Activated CD8-positive, alpha-beta memory T cell treated with anti-CD3 and anti-CD28 coated beads for 1 hour (primary cell): ENCODE measurements around the gene PYGM.

Source experiments
- DNase-seq, 2 donors: peaks; one replicate each; pipeline ENCODE4 v3.0.0-alpha.2; 2020; ENCODE audit warnings: low read depth in 1 of 2; ENCODE audit errors: extremely low read depth in 1 of 2

PYGM gene

DNA sequence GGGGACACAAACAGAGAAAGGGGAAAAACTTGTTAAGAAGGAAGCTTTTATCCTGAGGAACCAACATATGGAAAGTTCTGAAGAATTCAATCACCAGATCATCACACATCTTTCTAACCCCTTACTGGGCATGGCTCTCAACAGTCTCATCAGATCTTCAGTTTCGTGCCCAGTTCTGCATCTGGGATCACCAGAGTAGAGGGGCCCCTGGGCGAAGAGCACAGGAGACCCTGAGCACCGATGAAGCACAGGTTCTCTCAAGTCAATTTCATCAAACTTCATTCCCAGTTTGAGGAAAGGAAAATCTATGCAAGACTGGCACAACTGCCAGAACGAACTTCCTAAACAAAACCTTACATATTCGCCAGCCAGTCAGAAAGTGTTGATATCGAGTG, 8.5 kb upstream of the PYGM start:
- no peak for DNase-seq

DNA sequence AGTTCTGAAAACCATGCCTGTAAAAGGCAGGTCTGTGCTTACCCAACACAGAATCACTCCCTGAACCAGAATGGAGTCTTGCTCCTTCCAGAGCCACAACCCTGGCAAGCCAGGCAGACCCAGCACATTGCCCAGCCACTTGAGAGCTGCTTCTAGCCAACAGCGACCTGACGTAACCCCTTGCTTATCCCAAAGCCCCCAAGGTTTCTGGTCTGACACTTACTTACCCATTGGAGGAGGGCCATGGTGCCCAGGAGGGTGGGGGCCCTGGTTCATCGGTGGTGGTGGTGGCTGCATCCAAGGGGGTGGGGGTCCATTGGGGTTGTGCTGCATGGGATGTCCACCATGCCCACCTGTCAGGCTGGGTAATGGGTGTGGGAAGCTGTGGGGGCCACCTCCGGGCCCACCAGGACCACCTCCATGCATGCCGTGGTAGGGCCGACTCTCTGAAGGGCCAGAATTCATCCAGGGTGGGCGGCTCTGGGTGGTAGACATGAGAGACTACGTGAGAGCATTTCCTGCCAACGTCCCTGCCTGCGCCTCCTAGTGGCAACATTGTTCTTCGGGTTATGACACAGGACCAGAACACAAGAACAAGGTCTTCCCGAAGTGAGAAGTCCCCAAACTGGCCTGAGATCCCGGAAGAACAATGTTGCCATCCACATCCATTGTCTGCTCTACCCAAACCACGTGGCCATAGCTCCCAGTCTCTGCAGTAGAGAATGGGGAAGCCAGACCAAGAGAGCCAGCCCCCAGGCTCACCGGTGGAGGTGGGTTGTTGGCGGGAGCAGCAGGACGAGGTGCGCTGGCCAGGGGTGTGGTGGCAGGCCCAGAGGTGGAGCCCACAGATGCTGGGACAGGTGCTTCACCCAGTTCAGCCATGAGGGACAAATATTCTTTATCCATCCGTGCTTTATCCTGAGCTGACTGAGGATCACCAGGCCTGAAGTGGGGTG, 7.8 kb upstream of the PYGM start:
- DNase-seq = peak in 1 of 2 donors; percentile 77

DNA sequence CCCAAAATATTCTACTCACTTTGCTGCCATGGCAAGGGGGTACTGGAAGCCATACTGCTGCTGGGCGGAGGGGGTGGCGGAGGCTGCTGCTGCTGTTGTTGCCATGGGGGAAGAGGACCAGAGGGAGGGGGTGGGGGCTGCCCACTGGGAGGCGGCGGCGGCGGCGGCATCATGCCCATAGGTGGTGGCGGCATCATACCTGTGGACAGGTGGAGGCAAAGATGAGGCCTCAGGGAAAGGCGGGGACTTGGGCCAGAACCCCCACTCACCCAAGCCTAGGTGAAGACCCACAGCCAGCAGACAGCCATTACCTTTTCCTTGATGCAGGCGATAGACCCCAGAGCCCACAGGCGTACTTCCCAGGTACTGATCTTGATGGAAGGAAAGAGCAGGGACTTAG, 7.1 kb upstream of the PYGM start:
- no peak for DNase-seq

DNA sequence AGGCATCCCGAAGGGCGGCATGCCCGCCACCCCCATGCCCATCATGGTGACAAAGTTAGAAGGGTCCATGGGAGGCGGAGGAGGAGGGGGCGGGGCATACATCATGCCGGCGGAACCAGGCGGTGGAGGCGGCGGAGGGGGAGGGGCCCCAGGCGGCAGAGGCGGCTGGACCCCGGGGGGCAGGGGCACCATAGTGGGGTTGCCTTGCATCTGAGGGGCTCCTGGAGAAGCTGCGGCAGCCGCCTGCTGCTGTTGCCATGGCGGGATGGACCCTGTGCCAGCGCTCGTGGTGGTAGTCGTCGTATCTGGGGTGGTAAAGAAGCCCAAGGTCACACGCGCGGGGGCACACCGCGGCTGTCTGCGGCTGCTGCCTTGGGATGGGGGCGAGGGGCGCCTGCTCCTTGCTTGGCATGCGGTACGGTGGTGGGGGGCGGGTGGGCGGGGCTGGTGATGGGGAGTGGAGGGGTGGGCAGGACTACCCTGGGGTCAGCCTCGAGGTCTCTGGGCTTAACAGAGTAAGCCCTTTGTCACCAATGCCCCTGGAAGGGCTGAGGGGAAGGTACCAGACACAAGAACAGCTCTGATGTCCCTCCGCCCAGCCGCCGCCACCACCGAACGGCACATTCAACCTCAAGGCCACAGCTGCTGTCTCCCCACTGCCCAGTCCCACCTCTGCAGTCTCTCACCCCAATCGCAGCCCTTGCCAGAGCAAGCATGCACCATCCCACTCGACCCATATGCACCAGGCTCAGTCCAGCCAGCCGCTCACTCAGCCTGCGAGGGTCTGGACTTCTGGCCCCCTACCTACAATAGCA, 6.3 kb upstream of the PYGM start:
- no peak for DNase-seq

DNA sequence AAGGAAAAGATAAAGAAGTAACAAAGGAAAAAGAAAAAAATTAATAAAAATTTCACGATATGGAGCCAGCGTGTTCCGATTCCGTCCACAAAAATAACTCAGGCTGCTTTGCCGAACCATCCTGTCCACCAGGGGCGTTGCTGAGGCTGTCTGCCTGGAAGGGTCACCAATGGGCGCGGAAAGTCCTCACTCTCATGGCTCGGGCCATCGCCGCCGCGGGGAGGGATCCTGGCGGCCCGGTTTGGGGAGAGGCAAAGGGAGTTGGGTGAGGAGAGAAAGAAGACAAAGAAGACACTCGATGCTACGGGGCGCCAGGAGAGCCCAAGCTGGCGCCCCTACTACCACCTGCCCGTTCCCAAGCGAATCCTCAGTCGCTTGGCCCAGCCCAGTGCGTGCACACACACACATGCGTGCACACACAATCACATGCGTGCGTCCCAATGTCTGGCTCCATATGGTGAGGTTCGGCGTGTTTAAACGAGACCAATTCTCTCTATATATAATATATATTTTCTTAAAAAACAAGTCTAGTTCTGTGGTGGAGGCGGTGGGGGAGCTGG, 5.6 kb upstream of the PYGM start:
- DNase-seq = no peak

DNA sequence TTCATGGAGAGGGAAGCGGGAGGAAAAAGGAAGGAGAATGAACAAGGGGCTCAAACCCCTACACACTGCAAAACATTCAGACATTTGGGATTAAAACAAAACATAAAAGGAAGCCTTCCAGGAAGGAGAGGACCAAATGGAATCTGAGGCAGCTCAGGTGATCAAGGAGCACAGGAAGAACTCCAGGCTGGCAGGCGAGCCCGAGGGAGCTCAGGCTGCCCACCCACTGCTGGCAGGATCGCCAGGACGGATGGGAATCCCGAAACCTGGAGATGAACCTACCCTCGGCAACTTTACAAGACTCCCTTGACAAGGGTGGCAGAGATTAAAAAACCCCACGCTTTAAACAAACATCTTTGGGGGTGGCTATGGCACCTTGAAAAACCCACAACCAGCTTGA, 5.0 kb upstream of the PYGM start:
- no peak for DNase-seq

DNA sequence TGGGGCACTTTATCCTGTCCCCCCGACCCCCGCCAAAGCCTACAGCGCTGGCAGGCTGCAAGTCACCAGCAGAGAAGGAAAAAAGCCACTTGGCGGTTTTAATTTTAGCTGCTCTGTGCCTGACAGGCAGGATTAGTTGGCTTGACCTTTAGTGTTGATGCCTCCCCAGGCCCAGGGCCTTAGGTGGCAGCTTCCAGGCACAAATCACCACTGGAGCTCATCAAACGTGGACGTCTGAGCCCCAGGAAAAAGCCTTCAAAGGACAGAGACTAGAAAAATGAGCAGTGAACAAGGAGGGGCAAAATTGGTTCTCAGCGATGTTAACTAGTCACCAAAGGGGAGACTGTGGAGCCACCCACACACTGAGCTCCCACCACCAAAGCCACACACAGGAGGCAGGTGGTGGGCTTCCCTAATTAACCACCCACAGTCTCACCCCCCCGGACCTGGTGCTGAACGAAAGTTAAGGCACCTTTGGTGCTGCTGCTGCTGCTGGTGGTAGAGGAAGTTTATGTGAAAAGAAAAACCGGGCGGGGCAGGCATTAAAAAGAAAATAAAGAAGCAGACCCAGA, 4.4 kb upstream of the PYGM start:
- DNase-seq = no peak

DNA sequence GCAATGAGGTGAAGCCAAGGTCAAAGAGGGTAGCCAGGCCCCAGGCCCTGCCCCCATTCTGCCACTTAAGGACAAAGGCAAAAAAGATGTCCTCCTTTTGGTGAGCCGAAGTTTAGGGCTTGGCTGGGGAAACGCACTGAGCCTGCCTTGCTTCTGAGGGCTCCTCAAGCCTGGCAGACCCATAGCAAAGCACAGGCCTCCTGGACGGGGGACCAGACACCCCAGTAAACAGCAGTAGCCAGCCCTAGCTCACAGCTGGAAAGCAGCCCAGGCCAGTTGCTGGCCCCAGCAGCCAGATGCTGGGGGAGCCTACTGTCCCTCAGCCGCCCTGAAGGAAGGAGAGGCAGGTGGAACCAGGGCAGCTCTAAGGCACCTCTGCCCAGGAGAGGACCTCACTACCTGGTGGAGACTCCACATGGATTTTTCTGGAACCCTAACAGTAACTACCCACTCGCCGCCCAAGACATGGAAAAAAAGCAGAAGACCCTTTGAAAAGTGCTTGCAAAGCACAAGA, 3.8 kb upstream of the PYGM start:
- DNase-seq = no peak

DNA sequence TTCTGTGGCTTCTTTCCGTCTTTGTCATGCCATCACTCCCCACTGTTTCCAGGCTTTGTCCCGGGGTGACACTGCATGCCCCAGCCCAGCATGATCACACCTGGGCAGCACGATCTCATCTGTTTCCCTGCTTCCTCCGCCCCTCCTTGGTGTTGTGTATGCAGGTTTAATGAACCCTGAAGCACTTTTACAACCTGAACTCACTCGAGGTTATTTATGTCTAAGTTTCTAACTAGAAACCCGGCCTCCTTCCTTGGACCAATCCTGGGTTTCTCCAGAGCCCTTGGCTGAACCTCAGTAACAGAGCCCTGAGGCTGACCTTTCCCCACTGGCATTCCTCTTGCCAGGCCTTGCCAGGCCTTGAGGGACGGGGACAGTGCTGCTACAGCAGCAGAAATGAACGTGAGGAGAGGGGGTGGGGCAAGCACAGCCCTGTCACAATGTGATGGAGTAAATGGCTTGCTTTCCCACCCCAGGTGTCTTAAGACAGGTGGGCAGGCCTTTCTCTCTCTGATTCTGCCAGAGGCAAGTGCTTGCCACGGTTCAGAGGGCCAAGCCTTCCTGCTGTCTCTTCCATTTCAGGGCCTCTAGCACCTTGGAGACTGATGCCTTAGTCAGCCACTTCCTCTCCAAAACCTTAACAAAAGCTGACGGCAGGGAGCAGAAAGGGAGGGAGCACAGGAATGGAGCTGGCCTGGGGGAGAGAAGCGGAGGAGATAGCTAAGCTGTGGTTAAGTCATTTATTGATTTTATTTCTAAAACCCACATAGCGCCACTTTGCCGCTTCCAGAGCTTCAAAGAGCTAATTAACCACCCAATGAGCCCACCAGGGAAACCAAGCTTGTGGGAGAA, 3.1 kb upstream of the PYGM start:
- DNase-seq = no peak

DNA sequence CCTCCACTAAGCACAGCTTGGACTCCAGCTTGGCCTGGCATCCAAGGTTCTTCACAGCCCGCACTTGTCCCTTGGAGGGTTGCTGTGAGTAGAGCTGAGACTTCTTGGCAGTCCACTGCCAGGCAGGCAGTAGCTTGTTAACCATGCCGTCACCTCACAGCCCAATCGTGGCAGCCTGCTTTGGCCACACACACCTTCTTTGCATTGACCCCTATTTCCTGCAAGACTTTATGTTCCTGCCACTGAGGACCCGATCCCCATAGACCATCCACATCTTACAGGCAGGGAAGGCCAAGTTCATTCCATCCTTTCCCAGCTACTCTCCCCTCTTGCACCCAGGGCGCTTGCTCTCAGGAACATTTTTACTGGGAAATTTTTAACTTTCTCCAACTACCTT, 2.5 kb upstream of the PYGM start:
- DNase-seq = no peak

DNA sequence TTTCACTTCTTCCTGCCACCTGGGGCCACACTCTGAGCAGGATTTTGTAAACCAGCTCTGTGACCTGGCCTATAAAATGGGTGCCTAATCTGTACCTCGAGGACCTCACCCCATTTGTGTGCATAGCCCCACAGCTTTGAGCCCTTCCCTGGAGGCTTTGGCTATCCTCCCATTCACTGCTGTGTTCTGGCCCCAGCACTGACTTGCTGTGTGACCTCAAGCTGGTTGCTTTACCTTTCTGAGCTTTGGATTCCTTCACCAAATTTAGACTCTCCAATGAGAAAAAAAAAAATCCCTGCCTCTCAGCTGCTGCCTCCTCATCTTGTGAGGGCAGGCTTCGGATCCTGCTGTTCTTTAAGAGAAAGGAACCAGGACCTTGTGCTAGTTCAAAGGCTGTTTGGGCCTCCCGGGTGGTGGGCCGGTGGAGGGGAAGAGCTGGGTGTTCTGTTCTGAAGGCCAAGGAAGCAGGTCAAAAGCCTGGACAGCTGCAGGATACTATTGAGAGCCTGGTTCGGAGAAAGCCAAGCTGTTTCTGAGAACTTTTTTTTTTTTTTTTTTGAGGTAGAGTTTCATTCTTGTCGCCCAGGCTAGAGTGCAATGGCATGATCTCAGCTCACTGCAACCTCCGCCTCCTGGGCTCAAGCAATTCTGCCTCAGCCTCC, 1.1 kb upstream of the PYGM start:
- no peak for DNase-seq

DNA sequence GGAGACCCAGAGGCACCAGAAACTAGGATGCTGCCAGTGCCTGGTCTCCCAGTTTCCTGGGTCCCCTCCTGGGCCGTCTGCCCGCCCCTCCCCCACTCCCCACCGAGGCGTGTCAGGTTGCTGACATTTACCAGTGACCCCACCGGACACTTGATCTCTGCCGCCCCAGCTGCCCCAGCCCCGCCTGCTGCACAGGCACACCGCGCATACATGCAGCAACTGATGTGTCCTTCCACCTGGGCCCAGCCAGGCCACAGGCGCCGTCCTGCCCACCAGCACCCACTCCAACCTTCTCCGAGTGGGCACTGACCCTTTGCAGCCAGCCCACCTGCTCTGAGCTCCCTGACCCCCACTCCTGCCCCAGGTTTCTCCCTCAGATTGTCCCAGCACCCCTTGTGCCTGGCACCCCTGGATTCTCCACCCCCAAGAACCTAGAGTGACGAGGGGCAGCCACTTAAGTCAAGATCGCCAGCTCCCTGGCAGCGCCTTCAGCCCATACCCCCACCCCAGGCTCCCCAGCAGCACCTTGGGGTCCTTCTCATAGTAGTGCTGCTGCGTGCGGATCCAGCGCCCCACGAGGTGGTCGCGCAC, 548 bp downstream of the PYGM start:
- DNase-seq = no peak

DNA sequence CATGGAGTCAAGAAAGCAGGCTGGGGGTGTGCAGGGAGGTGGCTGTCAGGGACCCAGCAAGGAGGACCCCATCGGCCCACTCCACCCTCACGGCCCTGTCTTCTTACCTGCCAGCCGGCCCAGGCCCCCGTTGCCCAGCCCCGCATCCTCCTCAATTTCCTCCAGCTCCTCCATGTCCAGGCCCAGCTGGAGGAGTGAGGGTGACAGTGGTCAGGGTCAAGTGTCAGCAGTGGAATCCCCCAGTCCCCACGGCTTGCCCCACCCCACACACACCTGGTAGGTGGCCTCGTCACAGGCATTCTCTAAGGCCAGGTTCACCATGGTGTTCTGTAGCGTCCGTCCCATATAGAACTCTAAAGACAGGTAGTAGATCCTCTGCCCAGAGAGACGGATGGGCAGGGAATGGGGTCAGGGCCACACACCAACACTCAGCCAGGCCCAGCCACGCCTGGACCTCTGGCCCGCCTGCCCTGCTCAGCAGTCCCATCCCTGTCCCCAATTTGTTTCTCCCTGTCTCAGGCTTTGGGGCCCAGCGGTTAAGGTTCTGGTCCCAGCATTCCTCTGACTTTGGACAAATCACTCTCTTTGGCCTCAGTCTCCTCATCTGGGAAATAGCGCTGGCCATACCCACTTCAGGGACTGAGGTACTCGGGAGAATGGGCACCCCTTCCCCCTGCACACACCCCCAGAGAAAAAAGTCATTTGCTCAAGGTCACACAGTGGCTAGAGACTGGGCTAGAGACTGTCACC, 1.3 kb downstream of the PYGM start:
- no peak for DNase-seq

DNA sequence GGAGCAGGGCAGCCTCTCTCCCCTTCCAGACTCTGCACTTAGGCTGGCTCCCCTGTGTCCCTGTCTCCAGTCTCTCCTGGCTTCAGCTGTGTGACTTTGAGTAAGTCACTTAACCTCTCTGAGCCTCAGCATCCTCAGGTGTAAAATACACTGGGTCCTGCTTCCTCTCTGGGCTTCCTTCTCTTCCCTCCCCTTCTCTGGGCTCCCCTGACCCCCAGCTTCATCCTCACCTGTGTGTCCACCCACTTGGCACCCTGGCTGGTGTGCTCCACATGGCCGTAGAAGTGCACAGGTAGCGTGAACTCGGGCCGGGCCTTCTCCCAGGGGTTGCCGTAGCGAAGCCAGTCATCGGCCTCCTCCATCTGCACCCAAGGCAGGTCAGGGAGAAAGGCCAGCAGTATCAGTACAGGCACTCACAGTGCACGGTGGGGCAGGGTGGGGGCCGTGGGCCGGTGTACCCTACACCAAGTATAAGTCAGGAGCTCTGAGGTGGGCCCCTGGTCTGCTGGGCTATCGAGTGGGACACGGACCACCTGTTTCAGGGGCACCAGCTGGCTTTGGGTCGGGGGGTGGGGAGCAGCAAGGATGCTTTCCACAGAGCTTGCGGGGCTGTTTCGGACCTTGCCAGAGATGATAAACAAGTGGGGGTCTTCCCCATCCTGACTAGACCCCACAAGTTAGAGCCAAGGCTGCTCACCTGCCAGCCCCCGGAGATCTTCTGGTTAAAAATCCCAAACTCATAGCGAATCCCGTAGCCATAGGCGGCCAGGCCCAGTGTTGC, 2.0 kb downstream of the PYGM start:
- no peak for DNase-seq

DNA sequence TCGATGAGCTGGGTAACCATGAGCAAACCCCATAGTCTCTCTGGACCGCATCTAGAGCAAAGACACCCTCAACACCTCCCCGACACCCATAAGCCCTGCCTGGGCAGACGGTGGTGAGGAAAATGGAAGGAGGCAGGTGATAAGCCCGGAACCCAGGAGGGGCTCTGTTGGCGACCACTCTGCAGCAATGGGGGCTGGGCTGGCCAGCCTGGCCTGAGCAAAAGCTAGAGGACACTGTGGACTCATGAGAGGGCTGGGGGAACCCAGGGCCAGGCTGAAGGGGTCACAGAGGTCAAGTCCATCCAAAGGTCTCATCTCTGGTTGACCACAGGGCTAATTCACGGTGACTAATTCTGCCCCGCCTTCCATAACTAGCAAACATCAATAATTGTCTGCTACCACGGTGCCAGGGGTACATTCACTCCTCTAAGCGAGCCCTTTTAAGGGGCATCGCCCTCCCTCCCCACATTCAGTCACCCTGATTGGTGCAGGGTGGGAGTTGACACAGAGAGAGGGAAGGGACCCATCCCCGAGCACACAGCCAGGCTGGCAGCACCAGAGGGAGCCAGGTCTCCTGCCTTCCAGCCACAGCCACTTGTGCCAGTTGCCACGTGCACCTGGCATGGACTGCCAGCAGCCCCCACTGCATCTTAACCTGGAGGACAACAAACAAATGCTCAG, 4.0 kb downstream of the PYGM start:
- DNase-seq = no peak

DNA sequence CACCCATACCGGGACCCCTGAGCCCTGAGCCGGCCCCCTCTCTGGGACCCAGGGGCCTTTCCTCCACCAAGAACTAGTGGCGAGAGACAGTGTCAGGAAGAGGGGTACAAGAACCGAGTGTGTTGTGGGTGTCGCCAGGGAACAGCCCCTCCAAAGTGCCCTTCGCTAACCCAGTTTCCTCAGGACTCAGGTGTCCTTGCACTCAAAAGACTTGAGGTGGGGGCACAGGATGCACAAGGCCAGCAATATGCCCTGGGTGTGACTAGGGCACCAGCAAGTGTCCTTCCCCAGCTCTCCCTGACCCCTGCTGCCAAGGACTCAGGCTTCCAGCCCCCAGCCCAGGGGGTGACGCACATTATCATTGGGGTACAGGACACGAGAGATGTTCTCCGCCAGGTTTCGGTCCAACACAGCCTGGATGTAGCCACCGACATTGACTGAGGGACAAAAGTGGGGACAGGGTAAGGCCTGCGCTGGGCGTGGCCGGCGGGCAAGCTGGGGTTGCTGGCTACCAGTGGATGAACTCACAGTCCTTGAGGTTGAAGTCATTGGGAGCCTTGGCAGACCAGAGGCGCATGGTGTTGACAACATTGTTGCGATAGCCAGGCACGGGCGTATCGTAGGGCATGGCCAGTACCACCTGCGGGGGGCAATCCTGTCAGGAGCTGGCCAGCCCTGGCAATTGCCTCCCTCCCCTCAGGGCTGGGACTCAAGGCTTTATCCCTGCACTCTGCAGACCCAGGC, 4.7 kb downstream of the PYGM start:
- DNase-seq = no peak
